ENCODE results near the gene SERPINA7.
"Not testable (repeated sequence)": the region's sequence is repeated elsewhere in the genome, so short reads cannot be mapped to it uniquely, and the experiment has no call there.

The SERPINA7 gene, protein sequence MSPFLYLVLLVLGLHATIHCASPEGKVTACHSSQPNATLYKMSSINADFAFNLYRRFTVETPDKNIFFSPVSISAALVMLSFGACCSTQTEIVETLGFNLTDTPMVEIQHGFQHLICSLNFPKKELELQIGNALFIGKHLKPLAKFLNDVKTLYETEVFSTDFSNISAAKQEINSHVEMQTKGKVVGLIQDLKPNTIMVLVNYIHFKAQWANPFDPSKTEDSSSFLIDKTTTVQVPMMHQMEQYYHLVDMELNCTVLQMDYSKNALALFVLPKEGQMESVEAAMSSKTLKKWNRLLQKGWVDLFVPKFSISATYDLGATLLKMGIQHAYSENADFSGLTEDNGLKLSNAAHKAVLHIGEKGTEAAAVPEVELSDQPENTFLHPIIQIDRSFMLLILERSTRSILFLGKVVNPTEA

DNA sequence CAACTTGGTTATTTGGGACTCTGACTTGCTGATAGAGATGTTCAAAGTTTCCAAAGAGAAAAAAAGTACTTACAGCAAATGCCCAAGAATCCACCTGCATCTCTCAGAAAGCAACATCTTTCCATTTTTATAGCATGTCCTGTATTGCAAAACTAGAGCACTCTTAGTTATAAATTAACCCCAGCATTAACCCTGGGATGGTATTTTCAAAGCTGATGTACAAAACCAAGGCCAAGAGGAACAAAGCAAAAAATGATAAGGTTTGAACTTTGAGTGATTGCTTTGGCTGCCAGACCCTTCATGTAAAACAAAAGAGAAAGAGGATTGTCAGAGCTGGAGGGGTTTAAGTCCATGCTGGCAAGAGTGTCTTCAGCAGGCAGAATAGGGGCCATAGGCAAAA, at the start of gene SERPINA7:
Gene SERPINA7 (minus strand): TSS at position 103 of the 400 bp plus-strand sequence. CDS start 1,669 bp downstream, outside the sequence.
- no peak for DNase-seq

DNA sequence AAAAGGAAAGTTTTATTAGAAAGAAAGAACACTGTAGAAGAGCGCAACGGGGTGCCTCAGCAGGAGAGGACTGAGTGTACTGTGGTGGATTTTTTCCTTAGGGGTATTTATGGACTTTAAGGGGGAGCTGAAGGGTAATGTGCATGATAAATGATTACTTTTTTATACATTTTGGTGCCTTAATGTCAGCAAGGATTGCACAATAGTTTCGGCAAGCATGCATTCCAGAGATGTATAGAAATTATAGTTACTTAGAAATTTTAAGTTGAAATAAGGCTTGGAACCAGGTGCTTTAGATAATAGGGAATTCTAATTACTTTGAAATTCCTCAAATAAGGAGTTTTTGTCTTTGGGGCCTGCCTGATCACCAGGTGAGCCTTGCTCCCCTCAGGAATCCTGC, 30.5 kb upstream of the SERPINA7 start:
- no peak for DNase-seq

DNA sequence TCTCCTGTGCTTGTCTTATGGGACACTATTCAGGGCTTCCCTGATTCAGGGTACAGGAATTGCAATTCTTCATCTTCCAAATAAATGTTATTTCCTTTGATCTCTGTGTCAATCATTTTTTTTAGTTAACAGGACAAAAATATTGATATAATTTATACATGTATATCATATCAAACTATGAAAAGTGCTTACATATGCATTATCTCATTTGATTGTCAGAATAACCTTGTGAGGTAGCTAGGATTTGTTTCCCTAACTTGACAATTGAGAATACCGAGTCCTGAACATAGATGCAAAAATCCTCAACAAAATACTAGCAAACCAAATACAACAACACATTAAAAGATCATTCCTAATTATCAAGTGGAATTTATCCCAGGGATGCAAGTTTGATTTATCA, 11.5 kb upstream of the SERPINA7 start:
- no peak for DNase-seq

DNA sequence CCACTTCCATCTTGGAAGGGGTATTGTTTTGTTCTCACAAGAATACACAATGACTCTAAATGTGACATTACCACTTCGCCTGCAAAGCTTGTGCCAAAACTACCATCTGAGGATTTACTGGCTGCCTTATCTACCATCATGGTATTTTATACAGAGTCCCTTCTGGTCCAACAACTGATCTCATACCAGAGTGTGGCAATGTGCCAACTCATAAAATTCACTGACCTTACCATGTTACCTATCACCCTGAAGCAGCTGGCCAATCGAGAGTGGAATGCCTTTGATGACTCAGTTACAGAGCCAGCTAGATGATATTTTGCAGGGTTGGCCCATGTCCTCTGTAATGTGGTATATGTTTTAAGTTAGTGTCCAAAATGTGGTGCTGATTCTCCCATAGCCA, 3.8 kb upstream of the SERPINA7 start:
- no peak for DNase-seq

DNA sequence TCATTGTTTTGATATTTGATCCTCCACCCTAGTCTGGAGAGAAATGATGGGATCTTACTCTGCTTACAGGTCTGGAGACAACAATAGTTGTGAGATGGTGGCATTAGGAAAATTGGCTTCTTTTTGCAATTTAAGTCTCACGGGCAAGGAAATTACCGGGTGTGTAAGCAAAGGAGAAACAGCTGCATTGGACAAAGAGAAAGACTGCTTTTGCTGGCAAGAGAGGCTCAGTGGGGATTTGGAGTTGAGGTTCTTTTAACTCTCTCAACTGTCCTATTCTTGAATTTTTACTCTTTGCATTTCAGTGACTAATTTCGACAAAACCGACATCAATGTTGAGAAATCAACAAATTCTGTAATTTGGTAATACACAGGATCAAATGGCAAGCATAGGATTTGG, 2.3 kb upstream of the SERPINA7 start:
- no peak for DNase-seq

DNA sequence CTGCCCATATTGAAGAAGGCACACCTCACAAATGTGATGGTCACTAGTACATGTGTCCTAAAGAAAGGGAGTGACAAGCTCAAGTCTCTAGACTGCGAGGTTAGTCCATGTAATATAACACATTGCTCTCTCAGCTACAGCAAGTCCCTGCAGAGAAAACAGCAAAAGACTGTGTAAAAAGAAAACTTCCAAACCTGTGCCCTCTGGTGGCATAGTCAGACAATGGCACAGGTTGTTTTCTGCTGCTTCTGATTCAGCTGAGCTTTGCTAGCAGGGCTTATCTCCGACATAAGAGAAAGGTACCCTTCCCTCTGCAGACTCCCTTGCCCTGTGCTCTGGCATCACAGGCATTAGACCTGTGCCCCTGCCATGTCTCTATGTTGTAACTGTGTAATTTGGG, 1.4 kb upstream of the SERPINA7 start:
- no peak for DNase-seq

DNA sequence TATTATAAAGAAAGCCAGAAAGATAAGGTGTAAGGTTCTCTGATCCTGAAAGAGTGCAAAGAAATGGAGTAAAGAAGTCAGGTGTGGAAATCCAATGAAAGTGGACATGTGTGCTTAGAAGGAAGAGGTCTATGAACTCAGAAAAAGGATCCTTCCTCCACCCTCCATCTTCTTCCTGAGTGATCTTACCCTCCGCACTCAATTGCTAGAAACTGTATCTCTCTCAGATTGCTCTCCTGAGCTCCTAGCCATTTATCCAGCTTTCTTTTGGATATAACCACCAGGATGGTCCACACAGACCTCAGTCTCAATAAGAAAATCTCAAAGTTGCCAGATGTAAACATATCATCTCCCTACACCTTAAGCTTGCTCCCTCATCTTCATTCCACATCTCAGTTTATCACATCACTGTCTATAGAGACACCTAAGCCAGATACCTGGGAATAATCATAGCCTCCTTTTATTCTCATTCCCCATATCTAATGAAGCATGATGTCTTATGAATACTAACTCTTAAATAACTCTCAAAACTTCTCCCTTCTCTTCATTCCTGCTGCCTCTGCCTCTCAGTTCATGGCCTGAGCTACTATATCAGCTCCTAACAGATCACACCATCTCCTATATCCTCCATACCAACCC, 573 bp downstream of the SERPINA7 start:
- no peak for DNase-seq

DNA sequence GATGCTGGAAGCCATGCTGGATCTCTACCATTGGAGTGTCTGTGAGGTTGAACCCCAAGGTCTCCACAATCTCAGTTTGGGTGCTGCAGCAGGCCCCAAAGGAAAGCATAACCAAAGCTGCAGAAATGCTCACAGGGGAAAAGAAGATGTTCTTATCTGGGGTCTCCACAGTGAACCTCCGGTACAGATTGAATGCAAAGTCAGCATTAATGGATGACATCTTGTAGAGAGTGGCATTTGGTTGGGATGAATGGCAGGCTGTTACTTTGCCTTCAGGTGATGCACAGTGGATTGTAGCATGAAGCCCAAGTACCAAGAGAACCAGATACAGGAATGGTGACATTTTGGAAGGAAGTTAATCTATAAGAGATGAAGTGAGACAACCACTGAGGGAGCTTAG, 1.8 kb downstream of the SERPINA7 start:
- no peak for DNase-seq

DNA sequence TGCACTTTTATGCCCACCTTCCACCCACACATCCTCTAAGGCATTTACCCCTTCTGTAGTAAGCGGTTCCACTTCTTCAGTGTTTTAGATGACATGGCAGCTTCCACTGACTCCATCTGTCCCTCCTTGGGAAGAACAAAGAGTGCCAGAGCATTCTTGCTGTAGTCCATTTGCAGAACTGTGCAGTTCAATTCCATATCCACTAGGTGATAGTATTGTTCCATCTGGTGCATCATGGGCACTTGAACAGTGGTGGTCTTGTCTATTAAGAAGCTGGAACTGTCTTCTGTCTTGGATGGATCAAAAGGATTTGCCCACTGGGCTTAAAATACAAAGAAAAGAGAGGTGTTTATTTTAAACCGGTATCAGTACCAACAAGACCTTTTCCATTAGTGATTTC, 3.5 kb downstream of the SERPINA7 start:
- DNase-seq, result no peak

DNA sequence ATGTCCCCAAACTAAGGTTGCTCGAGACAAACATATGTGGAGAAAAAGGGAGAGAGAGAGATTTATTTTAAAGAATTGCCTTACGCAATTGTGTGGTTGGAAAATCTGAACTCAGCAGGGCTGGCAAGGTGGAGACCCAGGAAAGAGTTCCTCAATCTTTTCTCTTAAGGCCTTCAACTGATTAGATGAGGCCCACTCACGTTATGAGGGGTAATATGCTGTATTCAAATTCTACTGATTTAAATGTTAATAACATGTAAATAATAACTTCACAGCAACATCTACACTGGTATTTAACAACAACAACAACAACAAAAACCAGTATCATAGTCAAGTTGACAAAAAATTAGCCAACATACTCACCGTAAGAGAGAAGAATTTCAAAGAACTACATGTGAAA, 14.6 kb downstream of the SERPINA7 start:
- DNase-seq, result no peak

DNA sequence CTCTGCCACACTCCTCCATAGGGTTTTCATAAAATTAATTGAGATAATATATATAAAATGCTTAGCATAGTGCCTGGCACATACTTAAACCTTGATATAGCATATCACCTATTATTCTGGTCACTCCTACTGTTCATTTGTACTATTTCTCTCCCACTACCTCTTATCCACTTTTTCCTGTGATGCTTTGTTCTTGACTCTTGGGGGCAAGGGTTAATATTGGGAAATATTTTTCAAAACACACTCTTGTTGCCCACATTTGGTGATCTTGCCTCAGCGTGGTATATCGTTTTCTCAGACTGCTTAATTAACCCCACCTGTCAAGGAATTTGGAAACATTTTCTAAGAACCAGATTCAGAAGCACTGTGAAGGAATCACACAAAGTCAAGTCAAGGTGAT, 16.3 kb downstream of the SERPINA7 start:
- DNase-seq, result no peak

DNA sequence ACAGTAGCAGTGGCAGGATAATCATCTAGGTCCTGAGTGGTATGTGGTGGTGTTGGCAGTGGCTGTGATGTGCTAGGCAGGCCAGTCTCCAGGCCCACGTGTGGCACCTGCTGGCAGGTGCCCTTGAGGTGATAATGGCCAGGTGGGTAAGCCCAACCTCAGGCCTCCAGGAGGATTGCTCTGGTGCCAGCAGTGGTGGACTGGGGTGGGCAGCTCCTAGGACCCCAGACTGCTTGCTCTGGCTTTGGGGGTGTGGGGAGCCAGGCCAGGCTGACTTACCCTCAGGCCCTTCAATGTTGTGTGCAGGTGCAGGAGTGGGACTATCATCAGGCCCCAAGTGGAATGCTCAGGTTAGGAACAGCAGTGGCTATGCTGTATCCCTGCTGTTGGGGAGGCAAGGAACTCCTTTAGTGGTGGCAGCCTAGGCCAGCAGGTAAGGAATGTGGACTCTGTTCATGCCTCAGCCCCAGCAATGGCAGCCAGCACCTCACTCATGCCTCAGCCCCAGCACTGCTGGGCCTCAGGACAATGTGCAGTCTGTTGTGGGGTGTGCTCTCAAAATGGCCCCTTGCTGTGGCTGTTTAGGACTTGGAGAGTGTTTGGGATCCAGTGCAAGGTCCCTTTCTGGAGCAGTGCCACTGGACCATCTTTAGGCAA, 24.3 kb downstream of the SERPINA7 start:
- no peak for DNase-seq

DNA sequence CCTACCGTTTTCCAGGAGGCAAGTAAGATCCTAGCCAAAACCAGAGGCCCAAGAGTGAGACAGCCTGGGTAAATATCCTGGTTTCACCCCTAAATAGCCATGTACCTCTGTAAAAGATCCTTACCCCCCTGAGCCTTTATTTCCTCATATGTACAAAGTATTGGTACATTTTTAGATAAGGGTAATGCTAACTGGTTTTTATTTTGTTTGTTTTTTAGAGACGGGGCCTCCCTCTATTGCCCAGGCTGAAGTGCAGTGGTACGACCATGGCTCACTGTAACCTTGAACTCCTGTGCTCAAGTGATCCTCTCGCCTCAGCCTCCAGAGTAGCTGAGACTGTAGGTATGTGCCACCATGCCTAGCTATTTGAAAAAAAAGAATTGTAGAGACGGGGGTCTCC, 29.4 kb downstream of the SERPINA7 start:
- DNase-seq, result no peak

DNA sequence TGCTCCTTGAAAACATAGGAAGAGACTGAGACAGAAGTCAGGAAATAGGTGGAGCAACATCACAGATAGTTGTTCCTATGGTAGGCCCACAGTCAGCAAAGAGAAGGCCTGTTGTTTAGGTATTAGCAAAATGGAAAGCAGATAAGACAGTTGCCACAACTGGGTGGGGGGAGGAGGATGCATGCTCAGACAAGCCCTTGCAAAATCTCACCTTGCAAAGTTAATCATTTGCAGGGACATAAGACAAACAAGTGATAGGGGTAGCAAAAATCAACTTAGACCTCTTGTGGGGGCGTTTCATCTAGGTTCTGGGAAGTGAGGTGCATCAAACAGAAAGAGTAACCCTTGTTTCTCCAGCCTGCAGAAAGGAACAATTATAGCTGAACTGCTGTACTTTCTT, 30.7 kb downstream of the SERPINA7 start:
- no peak for DNase-seq

DNA sequence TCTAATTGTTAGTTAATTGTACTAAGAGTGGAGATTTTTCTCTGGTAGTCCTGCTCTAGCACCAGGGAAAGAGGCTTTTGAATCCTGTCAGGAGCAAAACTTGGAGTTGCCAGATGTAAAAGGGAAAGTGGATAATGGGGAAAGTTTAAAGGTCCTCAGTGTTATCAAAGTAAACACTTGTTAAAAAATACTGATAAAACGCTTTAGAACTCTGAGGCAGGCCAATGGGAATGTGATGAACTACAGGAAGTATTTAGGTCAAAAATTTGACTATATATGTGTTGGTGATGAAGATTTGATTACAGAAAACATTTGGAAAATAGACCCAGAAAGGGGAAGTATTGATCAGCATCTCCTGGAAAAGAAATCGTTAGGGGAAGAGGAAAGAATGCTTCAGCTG, 32.8 kb downstream of the SERPINA7 start:
- DNase-seq, result no peak

DNA sequence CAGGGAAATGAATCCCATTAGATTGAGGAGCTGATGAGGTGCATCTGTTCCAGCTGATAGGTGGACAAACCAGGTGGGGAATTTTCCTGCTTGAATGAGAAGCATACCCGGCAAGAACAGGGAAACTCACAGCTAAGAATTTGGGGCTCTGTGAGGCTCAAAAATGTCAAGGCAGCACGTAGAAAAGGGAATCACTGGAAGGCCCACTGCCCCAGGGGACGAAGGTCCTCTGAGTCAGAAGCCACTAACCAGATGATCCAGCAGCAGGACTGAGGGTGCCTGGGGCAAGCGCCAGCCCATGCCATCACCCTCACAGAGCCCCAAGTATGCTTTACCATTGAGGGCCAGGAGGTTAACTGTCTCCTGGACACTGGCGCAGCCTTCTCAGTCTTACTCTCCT, 37.9 kb downstream of the SERPINA7 start:
- not testable (repeated sequence) for DNase-seq

DNA sequence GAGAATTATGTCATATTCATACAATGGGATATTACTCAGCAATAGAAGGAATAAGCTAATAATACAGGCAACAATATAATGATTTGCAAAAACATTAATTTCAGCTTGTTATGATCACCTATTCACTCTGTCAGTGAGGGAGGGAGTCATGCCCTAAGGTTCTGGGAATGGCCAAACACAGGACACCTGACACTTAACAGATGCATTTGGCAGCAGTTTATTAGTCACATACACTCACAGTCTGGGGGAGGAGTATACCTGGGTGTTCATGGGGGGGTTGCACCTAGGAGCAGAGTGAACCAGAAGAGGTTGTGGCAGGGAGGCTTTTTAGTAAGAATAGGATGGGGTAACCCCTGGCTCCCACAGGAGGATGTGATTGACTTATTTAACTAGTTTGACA, 38.3 kb downstream of the SERPINA7 start:
- DNase-seq, result no peak

DNA sequence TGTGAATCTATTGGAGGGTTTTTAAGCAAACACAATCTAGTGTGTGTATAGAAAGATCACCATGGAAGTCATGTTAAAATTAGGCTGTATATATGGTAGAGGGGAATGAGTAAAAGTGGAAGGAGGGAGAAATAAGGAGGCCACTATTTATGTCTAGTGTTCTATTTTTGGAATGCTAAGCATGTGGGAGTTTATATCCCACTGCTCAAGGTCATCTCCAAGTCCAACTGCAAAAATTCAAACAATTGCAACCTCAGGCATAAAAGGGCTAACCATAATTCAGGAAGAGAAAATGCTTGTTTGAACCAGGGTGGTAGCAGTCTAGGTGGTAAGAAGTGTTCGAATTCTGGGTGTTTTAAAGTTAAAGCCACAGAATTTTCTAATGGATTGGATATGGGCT, 39.2 kb downstream of the SERPINA7 start:
- DNase-seq, result no peak

DNA sequence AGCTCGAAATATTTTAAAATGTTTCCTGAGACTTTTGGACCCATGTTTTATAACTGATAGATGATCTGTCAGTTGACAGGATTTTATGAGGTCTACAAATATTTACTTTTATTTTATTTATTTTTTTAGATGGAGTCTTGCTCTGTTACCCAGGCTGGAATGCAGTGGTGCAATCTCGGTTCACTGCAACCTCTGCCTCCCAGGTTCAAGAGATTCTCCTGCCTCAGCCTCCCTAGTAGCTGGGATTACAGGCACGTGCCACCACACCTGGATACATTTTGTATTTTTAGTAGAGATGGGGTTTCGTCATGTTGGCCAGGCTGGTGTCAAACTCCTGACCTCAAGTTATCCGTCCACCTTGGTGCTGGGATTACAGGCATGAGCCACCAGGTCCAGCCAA, 50.0 kb downstream of the SERPINA7 start:
- DNase-seq, result not testable (repeated sequence)

Data from activated effector memory CD4-positive, alpha-beta T cell treated with Interleukin-2 at 50 U/mL for 16 hours (primary cell).